GM12878 (cell line): ENCODE data around the gene TRIB2. TPM values are rescaled to one million over a fixed set of nuclear protein-coding genes. Genes with fewer than 3 reads are reported as not detected.

Experiments used
- CBX3 ChIP-seq: fragments of 200-600 bp; sonication (generic); IDR thresholded peaks from 2 replicates; pipeline ENCODE4 v1.6.1; 2016; ENCODE audit warnings: low read depth, borderline replicate concordance
- EZH2 ChIP-seq: IDR thresholded peaks from 2 replicates; pipeline ENCODE4 v1.6.1; 2012; ENCODE audit warnings: low read depth, mild to moderate bottlenecking, control low read depth, inconsistent platforms, low read length, borderline replicate concordance; ENCODE audit not compliant: control insufficient read depth
- HCFC1 ChIP-seq: fragments of 150-350 bp; IDR thresholded peaks from 2 replicates; pipeline ENCODE4 v1.6.1; 2014; ENCODE audit warnings: low read length
- IRF4 ChIP-seq: IDR thresholded peaks from 2 replicates; pipeline ENCODE4 v1.6.1; 2011; ENCODE audit warnings: low read depth, low read length
- NBN ChIP-seq: fragments of 450-650 bp; IDR thresholded peaks from 2 replicates; pipeline ENCODE4 v1.6.1; 2016
- POU2F2 ChIP-seq: IDR thresholded peaks from 3 replicates; pipeline ENCODE4 v1.6.1; 2011; ENCODE audit warnings: low read depth, mild to moderate bottlenecking, low read length, borderline replicate concordance
- RCOR1 ChIP-seq: conservative IDR thresholded peaks from 2 replicates; pipeline ENCODE4 v1.6.1; 2012; ENCODE audit warnings: low read depth, low read length, improper control_type of control experiment
- TARDBP ChIP-seq: IDR thresholded peaks from 2 replicates; pipeline ENCODE4 v1.6.1; 2016; ENCODE audit warnings: borderline replicate concordance
- polyA plus RNA-seq, 11 experiments: library from polyadenylated mRNA; depleted of rRNA in 4 of 11; unstranded in 6 of 11; stranded (reverse) in 5 of 11; fragments of >200 nt; fragmentation: Nextera tagmentation in 4 of 11; fragmentation: Illumina TruSeq in 1 of 11; extraction: Ambion mirVana in 4 of 11; extraction: Trizol in 1 of 11; gene quantifications; 1 replicate in 1 of 11; 2 replicates in 10 of 11; pipeline versions ENCODE4 v1.2.1 to v1.2.3, GENCODE V29; 2011 to 2016; ENCODE audit warnings: inconsistent platforms in 2 of 11, missing spikeins in 2 of 11, low read depth in 1 of 11
- total RNA-seq, 4 experiments: library from RNA; depleted of rRNA in 3 of 4; stranded (reverse); fragments of >200 nt in 3 of 4; fragmentation: Illumina TruSeq in 1 of 4; extraction: Trizol in 1 of 4; gene quantifications; 2 replicates each; pipeline versions ENCODE4 v1.2.1 to v1.2.3, GENCODE V29; 2013 to 2021
- TF ChIP-seq, protein P1 (sequence below): fragments of 450-650 bp; IDR thresholded peaks from 2 replicates; pipeline ENCODE4 v1.6.1; 2017; ENCODE audit warnings: mild to moderate bottlenecking, low read depth, inconsistent platforms; ENCODE audit not compliant: poor library complexity, severe bottlenecking
- TF ChIP-seq, protein P2 (sequence below): fragments of 450-650 bp; IDR thresholded peaks from 2 replicates; pipeline ENCODE4 v1.6.1; 2017; ENCODE audit warnings: mild to moderate bottlenecking, moderate library complexity
- TF ChIP-seq, protein P3 (sequence below): IDR thresholded peaks from 2 replicates; pipeline ENCODE4 v1.6.1; 2012; ENCODE audit warnings: low read depth, low read length, improper control_type of control experiment
- TF ChIP-seq, protein P4 (sequence below): IDR thresholded peaks from 2 replicates; pipeline ENCODE4 v1.6.1; 2011; ENCODE audit warnings: borderline replicate concordance, low read depth, mild to moderate bottlenecking, moderate library complexity, mixed read lengths, low read length; ENCODE audit not compliant: insufficient read depth; ENCODE audit errors: extremely low read length

The TRIB2 gene
- total and polyA plus RNA-seq, 10 of the 15 experiments (the other 5 are each of a cell fraction or from before 2014, with no cell fraction given), result 1.6 to 9.2 (median 5.2) TPM

DNA sequence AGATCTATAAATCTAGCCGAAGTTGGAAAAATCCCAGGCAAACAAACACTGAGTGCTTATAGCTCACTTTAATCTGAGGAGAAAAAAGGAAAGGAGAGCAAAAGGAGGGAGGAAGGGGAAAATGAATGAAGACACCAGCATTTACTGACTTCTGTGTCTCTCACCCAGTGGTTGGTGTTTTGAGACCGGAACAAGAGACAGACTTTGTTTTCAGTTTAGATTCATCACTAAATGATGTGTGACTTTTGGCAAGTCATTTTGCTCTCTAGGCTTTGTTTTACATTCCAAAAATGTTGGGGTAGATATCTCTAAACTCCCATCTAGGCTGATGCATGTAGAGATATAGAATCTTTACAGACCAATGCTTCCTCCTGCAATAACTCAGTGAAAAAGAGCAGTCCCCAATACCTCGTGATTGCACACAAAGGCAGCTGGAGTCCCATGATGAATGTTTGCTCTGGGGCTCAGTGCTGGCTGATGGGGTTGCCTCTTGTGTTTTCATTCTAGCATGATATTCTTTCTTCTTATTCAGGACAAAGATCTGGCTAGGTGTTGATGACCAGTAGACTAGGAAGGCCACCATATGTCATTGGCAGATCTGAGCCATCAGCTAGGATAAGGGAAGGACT lies 51.4 kb downstream of the TRIB2 start (continued):
- TF ChIP-seq, protein P1, sequence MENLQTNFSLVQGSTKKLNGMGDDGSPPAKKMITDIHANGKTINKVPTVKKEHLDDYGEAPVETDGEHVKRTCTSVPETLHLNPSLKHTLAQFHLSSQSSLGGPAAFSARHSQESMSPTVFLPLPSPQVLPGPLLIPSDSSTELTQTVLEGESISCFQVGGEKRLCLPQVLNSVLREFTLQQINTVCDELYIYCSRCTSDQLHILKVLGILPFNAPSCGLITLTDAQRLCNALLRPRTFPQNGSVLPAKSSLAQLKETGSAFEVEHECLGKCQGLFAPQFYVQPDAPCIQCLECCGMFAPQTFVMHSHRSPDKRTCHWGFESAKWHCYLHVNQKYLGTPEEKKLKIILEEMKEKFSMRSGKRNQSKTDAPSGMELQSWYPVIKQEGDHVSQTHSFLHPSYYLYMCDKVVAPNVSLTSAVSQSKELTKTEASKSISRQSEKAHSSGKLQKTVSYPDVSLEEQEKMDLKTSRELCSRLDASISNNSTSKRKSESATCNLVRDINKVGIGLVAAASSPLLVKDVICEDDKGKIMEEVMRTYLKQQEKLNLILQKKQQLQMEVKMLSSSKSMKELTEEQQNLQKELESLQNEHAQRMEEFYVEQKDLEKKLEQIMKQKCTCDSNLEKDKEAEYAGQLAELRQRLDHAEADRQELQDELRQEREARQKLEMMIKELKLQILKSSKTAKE, result no peak
- TF ChIP-seq, protein P2, sequence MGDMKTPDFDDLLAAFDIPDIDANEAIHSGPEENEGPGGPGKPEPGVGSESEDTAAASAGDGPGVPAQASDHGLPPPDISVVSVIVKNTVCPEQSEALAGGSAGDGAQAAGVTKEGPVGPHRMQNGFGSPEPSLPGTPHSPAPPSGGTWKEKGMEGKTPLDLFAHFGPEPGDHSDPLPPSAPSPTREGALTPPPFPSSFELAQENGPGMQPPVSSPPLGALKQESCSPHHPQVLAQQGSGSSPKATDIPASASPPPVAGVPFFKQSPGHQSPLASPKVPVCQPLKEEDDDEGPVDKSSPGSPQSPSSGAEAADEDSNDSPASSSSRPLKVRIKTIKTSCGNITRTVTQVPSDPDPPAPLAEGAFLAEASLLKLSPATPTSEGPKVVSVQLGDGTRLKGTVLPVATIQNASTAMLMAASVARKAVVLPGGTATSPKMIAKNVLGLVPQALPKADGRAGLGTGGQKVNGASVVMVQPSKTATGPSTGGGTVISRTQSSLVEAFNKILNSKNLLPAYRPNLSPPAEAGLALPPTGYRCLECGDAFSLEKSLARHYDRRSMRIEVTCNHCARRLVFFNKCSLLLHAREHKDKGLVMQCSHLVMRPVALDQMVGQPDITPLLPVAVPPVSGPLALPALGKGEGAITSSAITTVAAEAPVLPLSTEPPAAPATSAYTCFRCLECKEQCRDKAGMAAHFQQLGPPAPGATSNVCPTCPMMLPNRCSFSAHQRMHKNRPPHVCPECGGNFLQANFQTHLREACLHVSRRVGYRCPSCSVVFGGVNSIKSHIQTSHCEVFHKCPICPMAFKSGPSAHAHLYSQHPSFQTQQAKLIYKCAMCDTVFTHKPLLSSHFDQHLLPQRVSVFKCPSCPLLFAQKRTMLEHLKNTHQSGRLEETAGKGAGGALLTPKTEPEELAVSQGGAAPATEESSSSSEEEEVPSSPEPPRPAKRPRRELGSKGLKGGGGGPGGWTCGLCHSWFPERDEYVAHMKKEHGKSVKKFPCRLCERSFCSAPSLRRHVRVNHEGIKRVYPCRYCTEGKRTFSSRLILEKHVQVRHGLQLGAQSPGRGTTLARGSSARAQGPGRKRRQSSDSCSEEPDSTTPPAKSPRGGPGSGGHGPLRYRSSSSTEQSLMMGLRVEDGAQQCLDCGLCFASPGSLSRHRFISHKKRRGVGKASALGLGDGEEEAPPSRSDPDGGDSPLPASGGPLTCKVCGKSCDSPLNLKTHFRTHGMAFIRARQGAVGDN, result no peak
- TF ChIP-seq RCOR1 (no peak), CBX3 (no peak), TARDBP (no peak), NBN (no peak), IRF4 (no peak), POU2F2 (no peak), HCFC1 (no peak), EZH2 (no peak)
- TF ChIP-seq, protein P3, sequence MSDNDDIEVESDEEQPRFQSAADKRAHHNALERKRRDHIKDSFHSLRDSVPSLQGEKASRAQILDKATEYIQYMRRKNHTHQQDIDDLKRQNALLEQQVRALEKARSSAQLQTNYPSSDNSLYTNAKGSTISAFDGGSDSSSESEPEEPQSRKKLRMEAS, result no peak
- TF ChIP-seq, protein P4, sequence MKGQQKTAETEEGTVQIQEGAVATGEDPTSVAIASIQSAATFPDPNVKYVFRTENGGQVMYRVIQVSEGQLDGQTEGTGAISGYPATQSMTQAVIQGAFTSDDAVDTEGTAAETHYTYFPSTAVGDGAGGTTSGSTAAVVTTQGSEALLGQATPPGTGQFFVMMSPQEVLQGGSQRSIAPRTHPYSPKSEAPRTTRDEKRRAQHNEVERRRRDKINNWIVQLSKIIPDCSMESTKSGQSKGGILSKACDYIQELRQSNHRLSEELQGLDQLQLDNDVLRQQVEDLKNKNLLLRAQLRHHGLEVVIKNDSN, result no peak
- TF ChIP-seq, all 136 proteins: peak for 0
